NT2/D1 (cell line): Measurements from ENCODE around the gene B9D2.

ENCODE experiments used
- YY1 ChIP-seq: IDR thresholded peaks from 2 replicates; pipeline ENCODE4 v1.6.1; 2011; ENCODE audit not compliant: insufficient read length, insufficient read depth
- ZNF274 ChIP-seq: IDR thresholded peaks from 2 replicates; pipeline ENCODE4 v1.6.1; 2011; ENCODE audit warnings: mild to moderate bottlenecking, low read depth, low read length

- no peak for TF ChIP-seq ZNF274
- TF ChIP-seq YY1: no peak
These were observed 35.1 kb downstream of the B9D2 start for GRCh38 chr19:41328842-41329225.
